ACHN (cell line): ENCODE data around the gene TMEM147.
A peak's percentile ranks its signal among the peaks of the same experiment; 100 is the strongest.

Experiments
- DNase-seq: peaks from one replicate; pipeline ENCODE4 v3.0.0-alpha.2; 2015
- in situ Hi-C: cut with HindIII; loops from 2 replicates; pipeline ENCODE4 v1.10.0; 2017; ENCODE audit warnings: low sequenced_read_pairs, low pct_ligation_motif_present, low pct_unique_long_range_greater_than_20kb

Gene TMEM147

GRCh38 chr19:35516310-35516709 is 29.1 kb upstream of the TMEM147 start:
- in situ Hi-C loops: no loop called here
- no peak for DNase-seq

- in situ Hi-C loops: no loop called here
- no peak for DNase-seq
These were observed 28.1 kb upstream of the TMEM147 start for GRCh38 chr19:35517342-35517741.

GRCh38 chr19:35518313-35518712 is 27.1 kb upstream of the TMEM147 start:
- in situ Hi-C loops: no loop called here
- peak; percentile 67 for DNase-seq

GRCh38 chr19:35519291-35519690 is 26.1 kb upstream of the TMEM147 start:
- in situ Hi-C loops: no loop called here

GRCh38 chr19:35521124-35521743 is 24.2 kb upstream of the TMEM147 start:
- no peak for DNase-seq
- in situ Hi-C loops: no loop called here

More at GRCh38 chr19:35519291-35519690, 26.1 kb upstream of the TMEM147 start:
- no peak for DNase-seq

GRCh38 chr19:35522745-35523327 is 22.6 kb upstream of the TMEM147 start:
- no peak for DNase-seq
- in situ Hi-C loops: no loop called here

- no peak for DNase-seq
- in situ Hi-C loops: no loop called here
These were observed 21.1 kb upstream of the TMEM147 start for GRCh38 chr19:35524181-35524837.

GRCh38 chr19:35525873-35526272 is 19.6 kb upstream of the TMEM147 start:
- in situ Hi-C loops: no loop called here

GRCh38 chr19:35528218-35529038 is 17.0 kb upstream of the TMEM147 start, which contains the start of gene SBSN:
SBSN (minus strand) TSS chr19:35528311; CDS start chr19:35528281, 30 bp downstream.
- no peak for DNase-seq

More at GRCh38 chr19:35525873-35526272, 19.6 kb upstream of the TMEM147 start:
- no peak for DNase-seq

GRCh38 chr19:35529241-35530218 is 15.9 kb upstream of the TMEM147 start:
- in situ Hi-C loops: no loop called here
- DNase-seq: no peak

More at GRCh38 chr19:35528218-35529038, 17.0 kb upstream of the TMEM147 start, which contains the start of gene SBSN:
- in situ Hi-C loops: no loop called here

- in situ Hi-C loops: no loop called here
- DNase-seq: no peak
These were observed 14.1 kb upstream of the TMEM147 start for GRCh38 chr19:35531291-35531690.

- no peak for DNase-seq
- in situ Hi-C loops: no loop called here
These were observed 12.1 kb upstream of the TMEM147 start, which contains the start of gene GAPDHS for GRCh38 chr19:35533201-35533821. GAPDHS (plus strand) TSS chr19:35533456; CDS start chr19:35533528, 72 bp downstream.

- no peak for DNase-seq
- in situ Hi-C loops: no loop called here
These were observed 11.5 kb upstream of the TMEM147 start for GRCh38 chr19:35533822-35534392.

GRCh38 chr19:35534803-35535480 is 10.5 kb upstream of the TMEM147 start:
- in situ Hi-C loops: no loop called here

GRCh38 chr19:35539314-35539713 is 6.1 kb upstream of the TMEM147 start:
- in situ Hi-C loops: no loop called here
- DNase-seq: no peak

More at GRCh38 chr19:35534803-35535480, 10.5 kb upstream of the TMEM147 start:
- no peak for DNase-seq

- in situ Hi-C loops: no loop called here
- DNase-seq: no peak
These were observed 5.6 kb upstream of the TMEM147 start for GRCh38 chr19:35539850-35540249.
